Measurements from ENCODE around the gene NEDD4L.

The NEDD4L gene

DNA sequence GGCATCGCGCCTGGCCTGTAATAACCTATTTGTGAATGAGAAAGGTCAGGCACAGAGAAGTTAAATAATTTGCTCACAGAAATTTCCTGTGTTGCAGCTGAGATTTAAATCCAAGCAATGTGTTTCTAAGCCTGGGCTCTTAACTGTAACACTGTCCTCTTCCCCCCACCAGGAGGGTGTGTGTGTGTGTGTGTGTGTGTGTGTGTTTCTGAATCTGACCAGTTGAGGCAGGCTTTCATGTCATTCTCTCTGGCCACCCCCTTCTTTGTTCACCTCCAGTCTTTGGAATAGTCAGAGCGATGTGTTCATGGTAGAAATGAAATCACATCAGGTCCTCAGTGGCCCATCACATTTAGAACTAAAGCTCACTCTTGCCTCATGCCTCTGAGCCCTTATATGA, 81.2 kb downstream of the NEDD4L start:
- DNase-seq, result no peak

GRCh38 chr18:58125756-58126155, 81.7 kb downstream of the NEDD4L start:
- no peak for DNase-seq

GRCh38 chr18:58128381-58129374, 84.7 kb downstream of the NEDD4L start:
- no peak for DNase-seq

DNA sequence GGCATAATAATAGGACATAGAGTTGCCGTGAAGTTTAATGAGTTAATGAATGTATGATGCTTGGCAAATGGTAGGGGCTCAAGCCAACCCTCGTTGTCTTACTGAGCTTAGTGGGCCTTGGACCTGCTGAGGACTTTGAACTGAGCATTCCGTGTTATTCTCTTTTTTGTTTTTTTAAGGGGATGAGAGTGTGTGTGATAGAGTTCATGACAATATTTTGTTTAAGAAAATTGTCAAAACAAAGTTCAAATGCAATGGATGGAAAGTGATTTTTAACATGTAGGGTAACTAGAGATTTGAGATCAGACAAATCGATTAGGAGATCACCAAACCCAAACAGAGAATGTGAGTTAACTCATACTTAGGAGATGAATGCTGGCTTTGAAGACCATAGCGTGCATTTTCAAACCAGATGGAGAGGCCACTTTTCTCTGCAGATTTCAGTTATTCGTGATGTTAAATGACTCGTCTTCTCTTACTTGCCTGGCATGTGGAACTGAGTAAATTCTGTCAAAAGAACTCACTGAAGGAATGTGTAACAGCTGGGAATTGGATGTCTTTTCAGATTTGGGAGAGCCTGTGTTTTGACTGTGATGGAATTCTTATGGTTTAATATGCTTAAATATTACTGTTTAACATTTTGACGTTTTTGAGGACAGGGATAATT, 88.7 kb downstream of the NEDD4L start:
- DNase-seq, result no peak

DNA sequence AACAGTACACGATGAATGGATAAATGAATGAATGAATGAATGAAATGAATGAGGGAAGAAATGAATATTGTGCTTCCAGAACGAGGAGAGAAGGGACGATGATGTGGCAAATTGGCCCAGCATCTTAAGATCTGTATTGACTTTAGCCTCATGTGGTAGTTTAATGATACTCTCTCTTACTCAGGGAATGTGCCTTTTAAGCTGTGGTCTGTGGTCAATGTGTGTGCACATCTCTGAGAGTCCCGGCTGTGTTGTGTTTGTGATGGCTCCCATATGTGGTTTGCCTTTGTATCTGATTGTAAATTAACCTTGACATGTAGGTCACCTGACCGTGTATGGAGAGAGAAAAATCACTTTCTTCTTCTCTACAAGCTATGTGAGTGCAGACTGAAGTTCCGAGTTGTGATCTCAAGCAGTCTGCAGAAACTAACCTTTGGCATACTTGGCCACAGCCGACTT, 91.2 kb downstream of the NEDD4L start:
- DNase-seq, result no peak

DNA sequence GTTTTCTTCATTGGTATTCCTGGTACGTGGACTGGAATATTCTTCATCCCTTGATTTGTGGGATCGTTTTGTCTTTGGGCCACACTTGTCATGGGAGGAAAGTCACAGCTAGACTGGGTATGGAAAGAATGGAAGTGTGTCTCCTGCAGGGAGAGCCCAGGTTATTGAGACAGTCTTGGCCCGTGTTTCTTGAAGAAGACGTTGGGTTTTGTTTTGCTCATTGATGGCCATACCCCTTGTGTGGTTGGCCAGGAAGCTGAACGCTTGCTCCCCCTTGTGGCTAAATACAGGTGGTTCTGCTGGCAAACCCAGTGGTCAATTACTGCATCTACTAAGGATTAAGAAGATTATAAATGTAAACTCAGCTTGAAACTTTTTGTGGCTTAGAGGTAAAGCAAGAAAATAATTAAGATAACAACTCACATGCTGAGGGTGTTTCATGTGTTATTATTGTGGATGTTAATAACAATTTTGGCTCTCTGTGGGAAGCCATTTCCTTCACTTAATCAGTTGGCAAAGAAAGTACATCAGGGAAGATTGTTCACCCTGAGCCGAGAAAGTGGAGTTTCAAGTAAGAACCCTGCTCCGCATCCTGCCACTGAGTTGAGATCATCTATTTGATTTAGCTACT, 91.8 kb downstream of the NEDD4L start:
- peak; percentile 21 for DNase-seq

- no peak for DNase-seq
These were observed 92.9 kb downstream of the NEDD4L start for GRCh38 chr18:58136879-58137278.

DNA sequence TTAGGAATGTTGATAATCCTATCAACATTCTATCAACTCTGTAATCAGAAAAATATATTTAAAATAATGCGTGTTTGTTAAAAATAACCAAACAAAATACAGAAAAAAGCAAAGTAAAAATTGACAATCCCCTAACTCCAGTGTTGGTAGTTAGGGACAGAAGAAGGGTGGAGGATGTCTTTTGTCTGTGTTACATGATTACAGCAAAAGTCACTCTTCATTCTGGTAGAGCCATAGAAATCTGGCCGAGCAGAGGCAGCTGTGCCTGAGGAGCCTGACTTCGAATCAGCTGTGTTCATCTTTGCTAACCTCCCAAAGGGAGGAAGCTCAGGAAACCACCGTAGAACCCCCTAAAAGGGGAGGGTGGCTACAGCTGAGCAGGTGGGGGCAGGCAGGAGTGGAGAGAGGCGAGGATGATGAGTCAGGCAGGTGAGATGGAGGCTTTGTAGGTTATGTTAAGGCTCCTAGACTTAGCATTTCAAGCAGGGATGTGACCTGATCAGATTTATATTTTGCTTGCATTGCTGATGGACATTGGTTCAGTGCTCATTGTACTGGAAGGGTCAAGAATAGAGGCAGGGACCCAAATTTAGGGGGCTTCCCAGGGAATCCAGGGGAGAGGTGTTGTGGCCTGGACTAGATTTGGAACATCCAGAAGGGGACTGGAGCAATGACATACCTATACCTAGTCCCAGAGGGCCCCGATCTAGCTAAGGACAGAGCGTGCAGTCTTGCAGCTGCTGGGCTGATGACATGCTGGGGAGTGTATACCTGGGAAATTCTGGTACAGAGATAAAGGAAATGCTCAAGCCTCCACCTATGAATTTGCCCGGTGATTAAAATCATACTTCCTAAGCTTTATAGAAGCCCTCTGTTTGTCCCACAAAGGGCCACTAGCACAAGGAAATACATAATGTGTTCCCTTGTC, 95.7 kb downstream of the NEDD4L start:
- no peak for DNase-seq

GRCh38 chr18:58140387-58141325, 96.6 kb downstream of the NEDD4L start:
- DNase-seq, result no peak

- no peak for DNase-seq
These were observed 99.4 kb downstream of the NEDD4L start for GRCh38 chr18:58143386-58143785.

DNA sequence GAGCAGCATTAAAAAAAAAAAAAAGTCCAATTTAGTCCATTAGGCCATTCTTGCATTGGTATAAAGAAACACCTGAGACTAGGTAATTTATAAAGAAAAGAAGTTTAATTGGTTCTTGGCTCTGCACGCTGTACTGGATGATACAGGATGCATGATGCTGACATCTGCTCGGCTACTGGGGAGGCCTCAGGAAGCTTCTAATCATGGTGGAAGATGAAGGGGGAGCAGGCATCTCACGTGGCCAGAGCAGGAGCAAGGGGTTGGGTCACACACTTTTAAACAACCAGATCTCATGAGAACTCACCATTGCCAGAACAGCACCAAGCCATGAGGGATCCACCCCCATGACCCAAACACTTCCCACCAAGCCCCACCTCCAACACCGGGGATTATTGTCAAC, 100.1 kb downstream of the NEDD4L start:
- no peak for DNase-seq

DNA sequence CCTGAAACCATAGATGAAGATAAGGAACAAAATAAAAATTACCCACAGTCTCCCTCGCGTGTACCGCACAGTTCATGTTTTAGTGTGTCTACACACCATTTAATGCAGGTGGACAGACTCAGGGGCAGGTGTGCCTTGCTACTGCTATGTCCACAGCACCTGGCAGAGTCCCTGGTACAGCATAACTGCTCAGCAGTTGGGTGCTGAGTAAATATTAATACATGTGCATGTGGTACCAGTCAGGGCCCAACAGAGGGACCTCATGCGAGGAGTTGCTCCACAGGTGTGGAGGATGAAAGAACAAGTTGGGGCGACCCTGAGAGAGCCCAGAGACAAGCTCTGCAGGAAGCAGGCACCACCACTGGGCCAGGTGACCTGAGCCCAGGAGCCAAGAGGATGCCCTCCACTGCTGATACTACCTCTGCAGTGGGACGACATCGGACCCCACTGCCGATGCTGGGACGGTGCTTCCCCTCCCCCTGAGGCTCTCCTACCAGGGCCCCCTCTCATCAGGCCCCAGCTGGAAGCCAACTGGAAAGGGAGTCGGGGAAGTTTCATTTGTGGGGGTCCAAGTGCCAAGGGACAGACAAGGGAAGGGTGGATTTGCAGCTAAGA, 100.8 kb downstream of the NEDD4L start:
- no peak for DNase-seq

DNA sequence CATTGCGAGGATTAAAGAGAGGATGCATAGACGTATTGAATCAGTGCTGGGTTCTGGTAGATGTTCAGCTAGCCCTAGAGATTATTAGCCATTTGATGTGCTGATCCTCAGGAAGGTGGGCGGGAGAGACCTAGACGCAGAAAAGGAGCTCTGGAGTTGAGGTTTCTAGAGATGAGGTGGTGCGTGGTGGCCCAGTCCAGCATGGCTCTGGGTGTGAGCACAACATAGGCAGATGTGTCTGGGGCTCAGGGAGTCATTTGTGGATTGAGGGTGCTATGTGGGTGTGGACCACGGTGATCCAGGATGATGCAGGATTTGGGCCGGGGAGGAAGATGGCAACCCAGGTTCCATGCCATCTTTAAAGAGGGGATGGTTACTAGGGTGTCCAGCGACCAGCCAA, 102.1 kb downstream of the NEDD4L start:
- DNase-seq, result no peak

GRCh38 chr18:58148954-58149471, 105.0 kb downstream of the NEDD4L start:
- no peak for DNase-seq

GRCh38 chr18:58150772-58151171, 106.7 kb downstream of the NEDD4L start:
- DNase-seq, result no peak

DNA sequence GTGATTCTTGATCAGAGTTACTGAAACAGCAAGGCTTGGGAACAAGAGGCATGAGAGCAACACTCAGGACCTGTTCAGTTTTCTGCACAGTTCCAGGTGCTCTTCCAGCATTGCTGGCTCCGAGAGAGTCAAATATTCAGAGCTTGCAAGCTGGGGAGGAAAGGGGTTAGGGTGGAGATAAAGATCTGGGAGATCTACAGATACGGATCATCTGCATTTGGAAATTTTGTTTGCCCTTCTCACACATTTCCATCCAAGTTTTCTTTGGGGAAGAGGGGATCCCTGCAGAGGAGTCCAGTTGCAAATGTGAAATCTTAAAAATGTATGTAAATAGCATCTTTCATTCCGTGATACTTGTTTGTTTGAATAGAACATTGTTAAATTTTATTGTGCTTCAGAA, 108.2 kb downstream of the NEDD4L start:
- DNase-seq, result no peak

- no peak for DNase-seq
These were observed 108.9 kb downstream of the NEDD4L start for GRCh38 chr18:58152891-58153290.

DNA sequence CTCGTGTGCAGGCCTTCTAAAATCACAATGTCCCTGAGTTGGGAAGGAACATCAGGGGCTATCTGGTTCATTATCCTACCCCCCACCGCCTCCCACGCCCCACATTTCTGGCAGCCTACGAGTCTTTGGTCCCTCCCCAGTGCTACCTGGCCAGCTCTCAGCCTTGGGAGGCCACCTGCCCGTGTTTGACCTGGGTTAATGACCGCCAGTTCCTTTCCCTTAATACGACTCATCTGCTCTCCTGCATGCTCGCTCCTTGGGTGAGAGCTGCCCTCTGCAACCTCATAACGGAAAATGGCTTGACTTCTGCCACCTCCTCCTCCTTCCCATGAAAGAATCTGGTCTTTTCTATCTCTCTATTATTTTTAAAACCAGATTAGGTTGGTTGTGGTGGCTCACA, 112.5 kb downstream of the NEDD4L start:
- DNase-seq, result no peak

GRCh38 chr18:58157237-58157636, 113.2 kb downstream of the NEDD4L start:
- no peak for DNase-seq

- DNase-seq, result no peak
These were observed 114.0 kb downstream of the NEDD4L start for GRCh38 chr18:58158008-58158407.

GRCh38 chr18:58158459-58158858, 114.4 kb downstream of the NEDD4L start:
- DNase-seq, result no peak
